ENCODE measurements around the gene FAIM2. TPM values are rescaled to one million over a fixed set of nuclear protein-coding genes. Genes with fewer than 3 reads are reported as not detected.

The FAIM2 gene
- total RNA-seq, 1 experiment from 2014 or later = not detected

GRCh38 chr12:49891476-49891875 is 12.2 kb downstream of the FAIM2 start:
- Histone ChIP-seq H3K36me3 (no peaks in the 10 kb centered on the region), H3K27ac (no peak overlapping the region), H3K27me3 (replicated peaks) (peaks cover 11% of the 10 kb centered on the region), H3K9me3 (replicated peaks) (no peaks in the 10 kb centered on the region), H3K4me1 (replicated peaks) (no peaks in the 10 kb centered on the region), H3K4me3 (no peak overlapping the region)
- no peak for DNase-seq (ENCODE audit: low read depth in 1 of 2, low spot score in 2 of 2)

GRCh38 chr12:49891012-49891411 is 12.7 kb downstream of the FAIM2 start:
- peaks cover 12% of the 10 kb centered on the region for H3K27me3 ChIP-seq (replicated peaks)

GRCh38 chr12:49890096-49890461 is 13.6 kb downstream of the FAIM2 start:
- H3K27ac ChIP-seq = no peak overlapping the region
- DNase-seq (ENCODE audit: low read depth in 1 of 2, low spot score in 2 of 2) = no peak
- H3K36me3 ChIP-seq = no peaks in the 10 kb centered on the region
- no peaks in the 10 kb centered on the region for H3K9me3 ChIP-seq (replicated peaks)
- H3K27me3 ChIP-seq (replicated peaks) = peaks cover 12% of the 10 kb centered on the region
- H3K4me3 ChIP-seq = no peak overlapping the region
- no peaks in the 10 kb centered on the region for H3K4me1 ChIP-seq (replicated peaks)

More at GRCh38 chr12:49891012-49891411, 12.7 kb downstream of the FAIM2 start:
- DNase-seq (ENCODE audit: low read depth in 1 of 2, low spot score in 2 of 2) = no peak
- Histone ChIP-seq H3K9me3 (replicated peaks) (no peaks in the 10 kb centered on the region), H3K27ac (no peak overlapping the region), H3K4me1 (replicated peaks) (no peaks in the 10 kb centered on the region), H3K4me3 (no peak overlapping the region), H3K36me3 (no peaks in the 10 kb centered on the region)

GRCh38 chr12:49889361-49890095 is 14.2 kb downstream of the FAIM2 start:
- no peaks in the 10 kb centered on the region for H3K4me1 ChIP-seq (replicated peaks)
- no peak overlapping the region for H3K27ac ChIP-seq
- H3K27me3 ChIP-seq (replicated peaks) = peaks cover 12% of the 10 kb centered on the region
- H3K36me3 ChIP-seq = no peaks in the 10 kb centered on the region
- H3K4me3 ChIP-seq = no peak overlapping the region
- no peaks in the 10 kb centered on the region for H3K9me3 ChIP-seq (replicated peaks)
- DNase-seq (ENCODE audit: low read depth in 1 of 2, low spot score in 2 of 2) = no peak

DNA sequence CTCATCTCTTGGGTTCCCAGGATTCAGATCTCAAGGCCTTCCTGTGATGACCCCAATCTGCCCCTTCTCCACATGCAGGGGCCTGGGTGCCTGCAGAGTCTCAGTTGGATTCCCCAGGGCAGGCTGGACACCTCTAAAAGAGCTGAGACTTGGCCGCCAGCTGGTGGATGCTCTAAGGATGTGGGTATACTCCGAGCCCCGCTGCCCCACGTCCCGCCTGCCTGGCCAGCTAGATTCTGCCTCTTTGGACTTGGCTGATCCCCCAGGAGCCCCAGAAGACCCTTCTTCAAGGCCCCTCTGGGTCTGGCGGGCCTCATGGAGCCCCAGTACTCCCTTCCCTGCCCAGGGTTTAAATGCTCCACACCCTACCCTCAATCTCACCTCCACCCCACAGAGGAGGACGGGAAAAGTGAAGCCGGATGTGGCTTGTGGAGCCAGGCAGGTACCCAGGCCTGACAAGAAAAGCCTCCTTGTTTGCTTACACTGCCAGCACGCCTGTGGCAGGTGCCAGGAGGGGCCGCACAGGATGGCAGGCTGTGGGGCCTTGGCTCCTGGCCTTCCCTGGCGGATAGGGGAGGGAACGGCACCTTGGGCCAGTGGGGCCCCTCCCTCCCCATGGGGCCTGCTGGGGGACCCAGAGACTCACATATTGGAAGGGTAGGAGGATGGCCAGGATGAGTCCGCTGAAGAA is 15.1 kb downstream of the FAIM2 start:
- Histone ChIP-seq H3K36me3 (no peaks in the 10 kb centered on the region), H3K4me1 (replicated peaks) (no peaks in the 10 kb centered on the region), H3K27me3 (replicated peaks) (peaks cover 19% of the 10 kb centered on the region), H3K27ac (no peak overlapping the region), H3K9me3 (replicated peaks) (no peaks in the 10 kb centered on the region), H3K4me3 (no peak overlapping the region)
- no peak for DNase-seq (ENCODE audit: low read depth in 1 of 2, low spot score in 2 of 2)

DNA sequence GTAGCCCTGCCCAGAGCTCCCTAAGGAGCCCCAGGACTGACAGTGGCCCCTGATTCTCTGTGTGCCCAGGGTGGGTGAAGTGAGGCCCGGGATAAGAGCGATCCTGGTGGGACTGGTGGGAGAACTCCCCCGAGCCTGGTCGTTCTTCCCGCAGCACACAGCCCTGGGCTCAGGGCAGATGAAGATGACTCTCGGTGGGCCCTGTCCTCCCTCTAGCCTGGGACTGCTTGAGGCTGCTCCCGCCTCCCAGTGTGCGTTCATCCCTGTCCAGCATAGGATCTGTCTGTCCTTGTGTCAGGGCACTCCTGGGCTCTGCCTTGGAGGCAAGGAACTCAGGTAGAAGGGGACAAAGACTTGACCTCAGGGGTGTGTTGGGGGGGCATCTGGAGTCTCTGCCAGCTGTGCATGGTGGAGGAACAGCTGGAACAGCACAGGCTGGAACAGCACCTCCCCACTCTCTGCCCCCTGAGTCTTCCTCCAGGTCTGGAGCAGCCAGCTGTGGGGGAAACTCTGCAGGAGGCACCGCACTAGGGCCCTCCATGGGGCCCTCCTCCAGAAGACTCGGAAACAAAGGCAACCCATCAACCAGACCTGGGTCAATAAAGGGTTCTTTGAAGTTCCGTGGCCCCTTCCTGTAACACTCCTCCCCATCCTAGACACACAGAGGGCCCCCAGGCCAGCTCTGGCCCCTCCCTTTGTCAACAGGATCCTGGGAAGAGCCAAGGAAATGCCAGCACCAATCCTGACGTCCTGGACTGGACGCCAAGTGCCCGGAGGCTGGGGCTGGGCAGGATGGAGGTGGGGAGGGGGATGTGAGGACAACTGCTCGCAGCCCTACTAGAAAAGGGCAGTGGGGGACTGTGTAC is 15.9 kb downstream of the FAIM2 start:
- H3K27me3 ChIP-seq (replicated peaks) = peaks cover 19% of the 10 kb centered on the region
- H3K4me1 ChIP-seq (replicated peaks) = no peaks in the 10 kb centered on the region
- DNase-seq (ENCODE audit: low read depth in 1 of 2, low spot score in 2 of 2) = no peak

DNA sequence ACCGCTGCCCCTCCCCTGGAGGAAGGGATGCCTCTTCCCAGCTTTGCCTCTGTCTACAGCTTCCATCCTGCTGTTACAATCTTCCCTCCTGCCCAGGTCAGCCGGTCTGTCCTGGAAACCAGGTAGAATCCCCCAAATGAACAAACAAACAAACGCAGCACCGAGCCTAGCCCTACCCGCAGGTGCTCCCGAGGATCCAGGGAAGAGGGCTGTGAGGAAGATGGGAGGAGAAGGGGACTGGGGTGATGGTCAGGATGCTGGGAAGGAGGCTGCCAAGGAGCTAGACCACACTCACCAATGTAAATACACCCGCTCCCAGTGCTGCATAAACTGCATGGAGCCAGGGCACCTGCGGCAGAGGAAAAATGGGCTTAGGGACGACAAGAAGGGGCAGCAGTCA is 16.6 kb downstream of the FAIM2 start:
- H3K4me1 ChIP-seq (replicated peaks) = no peaks in the 10 kb centered on the region
- H3K36me3 ChIP-seq = no peaks in the 10 kb centered on the region
- no peak overlapping the region for H3K27ac ChIP-seq
- no peak for DNase-seq (ENCODE audit: low read depth in 1 of 2, low spot score in 2 of 2)
- H3K27me3 ChIP-seq (replicated peaks) = peaks cover 19% of the 10 kb centered on the region
- no peak overlapping the region for H3K4me3 ChIP-seq
- no peaks in the 10 kb centered on the region for H3K9me3 ChIP-seq (replicated peaks)

More for the DNA sequence above, 15.9 kb downstream of the FAIM2 start:
- Histone ChIP-seq H3K36me3 (no peaks in the 10 kb centered on the region), H3K4me3 (no peak overlapping the region), H3K27ac (no peak overlapping the region), H3K9me3 (replicated peaks) (no peaks in the 10 kb centered on the region)

DNA sequence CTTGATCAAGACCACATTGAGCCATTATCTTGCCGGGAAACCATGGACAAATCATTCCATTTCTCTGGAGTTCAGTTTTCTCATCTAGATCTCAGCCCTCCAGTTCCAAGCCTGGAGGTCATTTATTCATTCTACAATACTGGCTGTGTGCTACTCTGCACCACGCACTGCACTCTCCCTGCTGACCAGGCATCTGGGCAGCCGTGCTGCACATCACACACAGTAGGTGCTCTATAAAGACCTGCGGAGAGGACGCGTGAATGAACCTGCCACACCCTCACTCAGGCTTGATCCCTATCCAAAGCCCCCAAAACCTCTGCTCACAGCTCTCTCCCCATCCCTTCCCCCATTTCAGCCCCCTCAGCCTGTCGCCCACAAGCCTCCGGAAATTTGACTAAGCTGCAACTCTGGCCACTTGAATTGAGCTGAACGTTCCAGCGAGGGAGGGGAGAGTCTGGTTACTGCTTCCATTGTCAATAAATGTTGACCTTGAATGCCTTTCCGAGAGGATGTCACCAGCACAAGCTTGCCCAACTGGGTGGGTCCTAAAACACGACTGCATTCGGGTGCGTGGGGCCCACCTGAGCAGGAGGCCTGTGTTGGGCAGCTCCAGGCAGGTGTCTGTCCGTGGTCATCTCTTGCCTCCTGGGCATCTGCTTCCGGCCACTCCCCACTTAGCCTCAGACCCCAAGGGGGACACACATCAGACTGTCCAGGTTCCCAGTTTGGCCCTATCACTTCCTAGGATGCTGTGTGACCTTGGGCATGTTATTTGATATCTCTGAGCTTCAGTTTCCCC is 17.8 kb downstream of the FAIM2 start:
- Histone ChIP-seq H3K27ac (no peak overlapping the region), H3K27me3 (replicated peaks) (peaks cover 19% of the 10 kb centered on the region), H3K4me1 (replicated peaks) (no peaks in the 10 kb centered on the region), H3K4me3 (no peak overlapping the region), H3K9me3 (replicated peaks) (no peaks in the 10 kb centered on the region), H3K36me3 (no peaks in the 10 kb centered on the region)
- DNase-seq (ENCODE audit: low read depth in 1 of 2, low spot score in 2 of 2) = no peak

- no peak for DNase-seq (ENCODE audit: low read depth in 1 of 2, low spot score in 2 of 2)
- Histone ChIP-seq H3K4me1 (replicated peaks) (no peaks in the 10 kb centered on the region), H3K9me3 (replicated peaks) (no peaks in the 10 kb centered on the region), H3K36me3 (no peaks in the 10 kb centered on the region), H3K4me3 (no peak overlapping the region), H3K27ac (no peak overlapping the region), H3K27me3 (replicated peaks) (peaks cover 19% of the 10 kb centered on the region)
These were observed 18.6 kb downstream of the FAIM2 start for GRCh38 chr12:49885118-49885517.

- no peaks in the 10 kb centered on the region for H3K36me3 ChIP-seq
- no peak overlapping the region for H3K4me3 ChIP-seq
- no peaks in the 10 kb centered on the region for H3K4me1 ChIP-seq (replicated peaks)
- no peak overlapping the region for H3K27ac ChIP-seq
- peaks cover 19% of the 10 kb centered on the region for H3K27me3 ChIP-seq (replicated peaks)
- no peak for DNase-seq (ENCODE audit: low read depth in 1 of 2, low spot score in 2 of 2)
- no peaks in the 10 kb centered on the region for H3K9me3 ChIP-seq (replicated peaks)
These were observed 20.7 kb downstream of the FAIM2 start for GRCh38 chr12:49882851-49883464.

DNA sequence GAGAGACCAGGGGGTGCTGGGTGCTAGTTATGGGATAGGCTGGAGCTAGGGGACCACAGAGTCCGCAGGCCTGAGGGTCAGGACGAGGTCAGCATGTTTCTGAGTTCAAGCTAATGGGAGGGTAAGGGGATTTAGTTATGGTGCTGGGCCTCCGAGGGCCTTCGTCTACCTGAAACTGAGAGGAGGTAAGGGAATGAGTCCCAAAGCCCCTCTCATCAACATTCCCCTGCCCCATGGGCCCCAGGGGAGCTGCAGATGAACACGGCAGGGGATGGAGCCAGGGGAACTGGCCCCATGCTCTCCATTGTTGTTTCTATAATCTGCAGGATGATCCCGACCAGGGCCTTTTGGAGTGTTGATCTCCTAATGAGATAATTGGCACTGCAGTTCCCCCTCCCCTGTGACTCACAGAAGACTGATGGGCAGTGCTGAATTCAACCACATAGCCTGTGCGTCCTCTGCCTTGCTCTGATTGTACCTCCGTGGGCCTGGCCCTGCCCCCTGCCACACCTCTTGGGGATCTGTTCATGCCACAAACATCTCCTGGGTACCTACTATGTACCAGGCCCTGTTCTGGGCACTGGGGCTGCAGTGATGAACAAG is 21.4 kb downstream of the FAIM2 start:
- Histone ChIP-seq H3K36me3 (no peaks in the 10 kb centered on the region), H3K27me3 (replicated peaks) (peaks cover 17% of the 10 kb centered on the region), H3K27ac (no peak overlapping the region), H3K4me1 (replicated peaks) (no peaks in the 10 kb centered on the region), H3K9me3 (replicated peaks) (no peaks in the 10 kb centered on the region), H3K4me3 (no peak overlapping the region)
- DNase-seq (ENCODE audit: low read depth in 1 of 2, low spot score in 2 of 2) = no peak

- no peaks in the 10 kb centered on the region for H3K4me1 ChIP-seq (replicated peaks)
- no peaks in the 10 kb centered on the region for H3K36me3 ChIP-seq
- no peaks in the 10 kb centered on the region for H3K9me3 ChIP-seq (replicated peaks)
- peaks cover 9% of the 10 kb centered on the region for H3K27me3 ChIP-seq (replicated peaks)
- DNase-seq (ENCODE audit: low read depth in 1 of 2, low spot score in 2 of 2) = no peak
- H3K4me3 ChIP-seq = no peak overlapping the region
- no peak overlapping the region for H3K27ac ChIP-seq
These were observed 22.1 kb downstream of the FAIM2 start for GRCh38 chr12:49881415-49882247.
